H1 (cell line): ENCODE data around the gene B3GAT1. TPM values are rescaled to one million over a fixed set of nuclear protein-coding genes. Genes with fewer than 3 reads are reported as not detected.

Source experiments
- CTCF ChIA-PET: fragments of 300-600 bp; sonication (Branson Sonifier 250); formaldehyde crosslinking; loops from one replicate; lab custom pipeline; 2021; ENCODE audit not compliant: partially characterized antibody; lab: Charles Lee
- POLR2A ChIA-PET: fragments of 300-600 bp; sonication (Branson Sonifier 250); formaldehyde crosslinking; loops from one replicate; lab custom pipeline; 2021; ENCODE audit warnings: inconsistent platforms; ENCODE audit not compliant: partially characterized antibody; lab: Charles Lee
- DNase-seq, 2 experiments: peaks; one replicate each; pipeline versions ENCODE4 v3.0.0 to v3.0.0-alpha.2; 2010 to 2022; ENCODE audit warnings: low spot score in 2 of 2, low read depth in 1 of 2, mixed read lengths in 1 of 2
- FAIRE-seq: peaks from 2 replicates; lab custom pipeline; 2011; peaks lifted over from hg19 to GRCh38; lab: Jason Lieb, UNC
- H2AFZ ChIP-seq: 2 replicates; pipeline ENCODE4 v1.8.1; 2012; ENCODE audit warnings: low read length, inconsistent platforms
- H2AK5ac ChIP-seq: 2 replicates; pipeline ENCODE4 v1.6.1; 2013; ENCODE audit warnings: low read depth, low read length
- H2BK120ac ChIP-seq: replicated peaks from 2 replicates; pipeline ENCODE3; 2013; ENCODE audit warnings: low read depth, low read length, inconsistent platforms
- H2BK12ac ChIP-seq: 2 replicates; pipeline ENCODE4 v1.6.1; 2013; ENCODE audit warnings: low read depth, low read length
- H2BK15ac ChIP-seq: 2 replicates; pipeline ENCODE4 v1.6.1; 2013; ENCODE audit warnings: low read length
- H2BK20ac ChIP-seq: 2 replicates; pipeline ENCODE4 v1.6.1; 2013; ENCODE audit warnings: low read length
- H2BK5ac ChIP-seq: 2 replicates; pipeline ENCODE4 v1.6.1; 2013; ENCODE audit warnings: low read depth, low read length
- H3K14ac ChIP-seq: 2 replicates; pipeline ENCODE4 v1.6.1; 2013; ENCODE audit warnings: inconsistent platforms; ENCODE audit not compliant: insufficient read length
- H3K18ac ChIP-seq: 2 replicates; pipeline ENCODE4 v1.6.1; 2013; ENCODE audit warnings: low read length; ENCODE audit errors: extremely low read depth
- H3K23ac ChIP-seq: 2 replicates; pipeline ENCODE4 v1.6.1; 2013; ENCODE audit warnings: inconsistent platforms; ENCODE audit not compliant: insufficient read length
- H3K23me2 ChIP-seq: 2 replicates; pipeline ENCODE4 v1.6.1; 2013; ENCODE audit warnings: low read depth, low read length
- H3K27ac ChIP-seq: 2 replicates; pipeline ENCODE4 v1.6.1; 2011; ENCODE audit warnings: low read depth, low read length, inconsistent platforms
- H3K27me3 ChIP-seq, 4 experiments: replicated peaks in 1 of 4; 1 replicate in 1 of 4; 2 replicates in 3 of 4; pipeline versions ENCODE4 v1.6.1 to v1.8.1; 2011 to 2013; ENCODE audit warnings: low read length in 3 of 4, mild to moderate bottlenecking in 3 of 4, inconsistent platforms in 2 of 4, mixed read lengths in 2 of 4, moderate library complexity in 1 of 4; ENCODE audit not compliant: control insufficient read depth in 3 of 4, insufficient read depth in 3 of 4; ENCODE audit errors: extremely low read depth in 1 of 4
- H3K36me3 ChIP-seq, 4 experiments: 2 replicates each; pipeline versions ENCODE4 v1.6.1 to v1.8.1; 2011 to 2013; ENCODE audit warnings: mild to moderate bottlenecking in 4 of 4, low read length in 3 of 4, moderate library complexity in 2 of 4, control low read depth in 1 of 4, inconsistent platforms in 1 of 4; ENCODE audit not compliant: insufficient read depth in 4 of 4, control insufficient read depth in 2 of 4
- H3K4ac ChIP-seq: replicated peaks from 2 replicates; pipeline ENCODE3; 2013; ENCODE audit warnings: low read length, low read depth, mixed read lengths, inconsistent platforms; ENCODE audit not compliant: insufficient read length
- H3K4me1 ChIP-seq, 4 experiments: replicated peaks in 1 of 4; 1 replicate in 1 of 4; 2 replicates in 3 of 4; pipeline versions ENCODE4 v1.6.1 to v1.8.1; 2011 to 2013; ENCODE audit warnings: low read length in 3 of 4, inconsistent platforms in 2 of 4, mixed read lengths in 1 of 4; ENCODE audit not compliant: insufficient read depth in 4 of 4, control insufficient read depth in 3 of 4
- H3K4me2 ChIP-seq, 2 experiments: 2 replicates each; pipeline versions ENCODE4 v1.6.1 to v1.8.1; 2011 to 2013; ENCODE audit warnings: low read depth in 2 of 2, low read length in 2 of 2, control low read depth in 1 of 2, inconsistent platforms in 1 of 2, mild to moderate bottlenecking in 1 of 2; ENCODE audit not compliant: insufficient read depth in 1 of 2
- H3K4me3 ChIP-seq, 4 experiments: fragments of 200-600, 300-600 bp in 1 of 4; sonication (generic), shearing (Covaris generic), sonication (Bioruptor Twin) in 1 of 4; 2 replicates each; pipeline versions ENCODE4 v1.5.1 to v1.8.1; 2011 to 2016; ENCODE audit warnings: low read length in 4 of 4, low read depth in 3 of 4, control low read depth in 2 of 4, inconsistent platforms in 2 of 4, mild to moderate bottlenecking in 2 of 4, mixed read lengths in 1 of 4, moderate library complexity in 1 of 4; ENCODE audit not compliant: insufficient read depth in 2 of 4; ENCODE audit errors: extremely low read depth in 1 of 4
- H3K56ac ChIP-seq: replicated peaks from 2 replicates; pipeline ENCODE3; 2013; ENCODE audit warnings: low read depth, mild to moderate bottlenecking, mixed read lengths, low read length, inconsistent platforms; ENCODE audit not compliant: insufficient read length
- H3K79me1 ChIP-seq: 2 replicates; pipeline ENCODE4 v1.6.1; 2013; ENCODE audit warnings: low read depth, low read length, control low read depth
- H3K79me2 ChIP-seq, 2 experiments: 2 replicates each; pipeline versions ENCODE4 v1.6.1 to v1.8.1; 2012 to 2013; ENCODE audit warnings: low read length in 2 of 2, mild to moderate bottlenecking in 2 of 2, inconsistent platforms in 1 of 2; ENCODE audit not compliant: insufficient read depth in 2 of 2, control insufficient read depth in 1 of 2
- H3K9ac ChIP-seq, 4 experiments: replicated peaks in 1 of 4; 1 replicate in 1 of 4; 2 replicates in 3 of 4; pipeline versions ENCODE4 v1.6.1 to v1.8.1; 2011 to 2013; ENCODE audit warnings: low read depth in 3 of 4, low read length in 3 of 4, control low read depth in 2 of 4, mild to moderate bottlenecking in 2 of 4, moderate library complexity in 2 of 4, inconsistent platforms in 1 of 4; ENCODE audit errors: extremely low read depth in 1 of 4
- H3K9me3 ChIP-seq, 2 experiments: 2 replicates each; pipeline versions ENCODE4 v1.6.1 to v1.8.1; 2012 to 2013; ENCODE audit warnings: mild to moderate bottlenecking in 2 of 2, moderate library complexity in 2 of 2, control low read depth in 1 of 2, inconsistent platforms in 1 of 2, low read depth in 1 of 2, low read length in 1 of 2, mixed read lengths in 1 of 2; ENCODE audit not compliant: insufficient read depth in 2 of 2
- H4K20me1 ChIP-seq, 2 experiments: replicated peaks in 1 of 2; 2 replicates each; pipeline versions ENCODE3 to v1.8.1; 2011 to 2013; ENCODE audit warnings: inconsistent platforms in 2 of 2, low read length in 2 of 2, mild to moderate bottlenecking in 1 of 2; ENCODE audit not compliant: insufficient read depth in 2 of 2, control insufficient read depth in 1 of 2
- H4K5ac ChIP-seq: 2 replicates; pipeline ENCODE4 v1.6.1; 2013; ENCODE audit warnings: low read length, low read depth, mixed read lengths, inconsistent platforms; ENCODE audit not compliant: insufficient read length
- H4K8ac ChIP-seq: 2 replicates; pipeline ENCODE4 v1.8.0; 2013; ENCODE audit warnings: mild to moderate bottlenecking, moderate library complexity, low read length, inconsistent platforms; ENCODE audit not compliant: insufficient read depth; ENCODE audit errors: extremely low read depth
- H4K91ac ChIP-seq: replicated peaks from 2 replicates; pipeline ENCODE3; 2013; ENCODE audit warnings: low read length, mixed read lengths, inconsistent platforms; ENCODE audit not compliant: insufficient read length
- ASH2L ChIP-seq: fragments of 200-600, 300-600 bp; sonication (generic); IDR thresholded peaks from one replicate; pipeline ENCODE4 v1.7.1; 2017; ENCODE audit warnings: low read length
- BACH1 ChIP-seq: IDR thresholded peaks from 2 replicates; pipeline ENCODE4 v1.6.1; 2012; ENCODE audit warnings: low read length, improper control_type of control experiment
- CBX8 ChIP-seq: fragments of 300-800, 300-1000 bp; sonication (generic); IDR thresholded peaks from 2 replicates; pipeline ENCODE4 v1.7.1; 2016; ENCODE audit warnings: low read depth, low read length, borderline replicate concordance
- CEBPB ChIP-seq: IDR thresholded peaks from 2 replicates; pipeline ENCODE4 v1.6.1; 2012; ENCODE audit warnings: low read depth, low read length
- CHD2 ChIP-seq: IDR thresholded peaks from 2 replicates; pipeline ENCODE4 v1.6.1; 2012; ENCODE audit warnings: low read length, improper control_type of control experiment
- GTF2F1 ChIP-seq: IDR thresholded peaks from 2 replicates; pipeline ENCODE4 v1.6.1; 2012; ENCODE audit warnings: low read depth, low read length, improper control_type of control experiment, borderline replicate concordance
- HDAC2 ChIP-seq, 2 experiments: fragments of 300-600 bp in 1 of 2; sonication (generic) in 1 of 2; IDR thresholded peaks; 2 replicates each; pipeline ENCODE4 v1.6.1; 2011 to 2012; ENCODE audit warnings: low read depth in 2 of 2, low read length in 2 of 2, mild to moderate bottlenecking in 2 of 2, moderate library complexity in 2 of 2, borderline replicate concordance in 1 of 2, inconsistent platforms in 1 of 2
- KDM1A ChIP-seq: fragments of 200-600, 300-600 bp; sonication (generic); IDR thresholded peaks from 2 replicates; pipeline ENCODE4 v1.7.1; 2016; ENCODE audit warnings: mild to moderate bottlenecking, low read length, borderline replicate concordance
- NANOG ChIP-seq: IDR thresholded peaks from 2 replicates; pipeline ENCODE4 v1.6.1; 2011; ENCODE audit warnings: low read length, low read depth, mild to moderate bottlenecking, inconsistent platforms; ENCODE audit not compliant: insufficient read depth, poor library complexity, severe bottlenecking
- SAP30 ChIP-seq: fragments of 300-600 bp; sonication (generic); IDR thresholded peaks from 2 replicates; pipeline ENCODE4 v1.7.1; 2012; ENCODE audit warnings: low read length, moderate library complexity, mild to moderate bottlenecking, inconsistent platforms; ENCODE audit not compliant: insufficient read depth, insufficient replicate concordance
- TBP ChIP-seq: IDR thresholded peaks from 2 replicates; pipeline ENCODE4 v1.6.1; 2011; ENCODE audit warnings: low read depth, low read length, improper control_type of control experiment
- WGBS, 2 experiments: shearing (Covaris generic) in 1 of 2; methylation state at CpG; one replicate each; pipeline versions ENCODE4 v1.1.6 to v1.1.7; 2013 to 2015; ENCODE audit warnings: low lambda C conversion rate in 2 of 2, mixed read lengths in 2 of 2, inconsistent platforms in 1 of 2, low coverage in 1 of 2, missing lambda C conversion rate in 1 of 2; ENCODE audit not compliant: insufficient replicate concordance in 2 of 2, insufficient coverage in 1 of 2, insufficient read length in 1 of 2; ENCODE audit errors: extremely low coverage in 1 of 2, missing lambda C conversion rate in 1 of 2; 5-methylcytosine and 5-hydroxymethylcytosine counted together
- polyA plus RNA-seq, 7 experiments: library from polyadenylated mRNA; depleted of rRNA in 3 of 7; stranded (reverse) in 5 of 7; unstranded in 2 of 7; fragments of >200 nt in 5 of 7; fragments of 200-250 nt in 2 of 7; gene quantifications; 1 replicate in 5 of 7; 2 replicates in 1 of 7; 4 replicates in 1 of 7; pipeline versions ENCODE4 v1.2.1 to v1.2.3, GENCODE V29; 2011 to 2013; ENCODE audit warnings: missing spikeins in 2 of 7, mixed read lengths in 2 of 7
- total RNA-seq: library from RNA; stranded (reverse); fragmentation: NEBNext Ultra II Directional; extraction: Animal tissue kit (Norgen Biotek cat#: 25700); gene quantifications from 2 replicates; pipeline ENCODE4 v1.2.1, GENCODE V29; 2021
- TF ChIP-seq, protein P1 (sequence below): IDR thresholded peaks from 2 replicates; pipeline ENCODE4 v1.6.1; 2012; ENCODE audit warnings: low read length, inconsistent platforms

B3GAT1 gene
- total and polyA plus RNA-seq, 2 of the 8 experiments (the other 6 are each of a cell fraction or from before 2014, with no cell fraction given) = 19.7 to 32.4 TPM

DNA sequence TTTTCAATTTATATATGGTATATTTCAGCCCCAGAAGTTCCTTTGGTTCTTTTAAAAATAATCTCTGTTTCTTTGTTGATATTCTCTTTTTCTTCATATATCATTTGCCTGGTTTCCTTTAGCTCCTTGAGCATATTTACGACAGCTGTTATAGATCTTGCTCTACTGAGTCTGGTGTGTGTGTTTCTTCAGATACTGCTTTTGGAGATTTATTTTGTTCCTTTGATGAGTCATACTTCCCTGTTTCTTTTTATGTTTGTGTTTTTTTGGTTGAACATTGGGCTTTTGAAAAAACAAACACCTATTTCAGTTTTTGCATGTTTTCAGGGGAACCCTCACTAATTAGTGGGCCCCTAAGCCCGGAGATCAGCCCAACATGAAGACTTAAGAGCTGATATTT is 56.9 kb downstream of the B3GAT1 start:
- no peak overlapping the region for H3K23ac ChIP-seq
- H3K9me3 ChIP-seq = no peaks in the 10 kb centered on the region
- POLR2A ChIA-PET = interaction anchor here (1.4 kb wide), 1 partner anchor 18 kb away, joined by 3 read pairs; no protein-coding TSS in a partner anchor
- WGBS, 2 experiments = 91% methylated on average over 2 of the region's 2 CpGs; no CpG with 5 or more reads in 1 of the 2 experiments
- H3K23me2 ChIP-seq = no peaks in the 10 kb centered on the region
- H3K4ac ChIP-seq = no peak overlapping the region
- H2BK20ac ChIP-seq = no peak overlapping the region
- H2BK5ac ChIP-seq = no peak overlapping the region
- no peak overlapping the region for H3K18ac ChIP-seq
- H3K79me1 ChIP-seq = no peaks in the 10 kb centered on the region
- H3K27me3 ChIP-seq = peaks cover 0 to 12% (median 4%) of the 10 kb centered on the region in 4 experiments; a peak in 6 of 7 replicates
- CTCF ChIA-PET = interaction anchor here (1.0 kb wide), 1 partner anchor 12 kb away, joined by 4 read pairs; no protein-coding TSS in a partner anchor
- H4K20me1 ChIP-seq = no peaks in the 10 kb centered on the region
- no peak overlapping the region for H4K8ac ChIP-seq
- H3K14ac ChIP-seq = no peak overlapping the region
- no peak overlapping the region for H3K4me3 ChIP-seq
- no peaks in the 10 kb centered on the region for H3K79me2 ChIP-seq
- no peaks in the 10 kb centered on the region for H3K36me3 ChIP-seq
- H2BK120ac ChIP-seq = no peak overlapping the region
- H3K4me1 ChIP-seq = no peaks in the 10 kb centered on the region
- no peak overlapping the region for H4K91ac ChIP-seq
- H2AFZ ChIP-seq = no peak overlapping the region
- H2AK5ac ChIP-seq = no peak overlapping the region
- no peak overlapping the region for H3K56ac ChIP-seq
- H2BK15ac ChIP-seq = no peak overlapping the region
- H4K5ac ChIP-seq = no peak overlapping the region
- DNase-seq (no peak), FAIRE-seq (no peak)
- H3K4me2 ChIP-seq = no peak overlapping the region
- no peak overlapping the region for H3K9ac ChIP-seq
- H3K27ac ChIP-seq = no peak overlapping the region
- H2BK12ac ChIP-seq = no peak overlapping the region
- TF ChIP-seq BACH1 (no peak), GTF2F1 (no peak), SAP30 (no peak), CHD2 (no peak), CEBPB (no peak), NANOG (no peak), TBP (no peak), ASH2L (no peak), CBX8 (no peak), KDM1A (no peak), HDAC2 (IDR thresholded peaks at IDR 0.05; ENCODE audit: borderline replicate concordance in 1 of 2, low read depth in 2 of 2, low read length in 2 of 2) (no peak)
- TF ChIP-seq, protein P1, sequence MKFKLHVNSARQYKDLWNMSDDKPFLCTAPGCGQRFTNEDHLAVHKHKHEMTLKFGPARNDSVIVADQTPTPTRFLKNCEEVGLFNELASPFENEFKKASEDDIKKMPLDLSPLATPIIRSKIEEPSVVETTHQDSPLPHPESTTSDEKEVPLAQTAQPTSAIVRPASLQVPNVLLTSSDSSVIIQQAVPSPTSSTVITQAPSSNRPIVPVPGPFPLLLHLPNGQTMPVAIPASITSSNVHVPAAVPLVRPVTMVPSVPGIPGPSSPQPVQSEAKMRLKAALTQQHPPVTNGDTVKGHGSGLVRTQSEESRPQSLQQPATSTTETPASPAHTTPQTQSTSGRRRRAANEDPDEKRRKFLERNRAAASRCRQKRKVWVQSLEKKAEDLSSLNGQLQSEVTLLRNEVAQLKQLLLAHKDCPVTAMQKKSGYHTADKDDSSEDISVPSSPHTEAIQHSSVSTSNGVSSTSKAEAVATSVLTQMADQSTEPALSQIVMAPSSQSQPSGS = no peak
